ENCODE data around the gene SLC2A10. TPM values are rescaled to one million over a fixed set of nuclear protein-coding genes. Genes with fewer than 3 reads are reported as not detected.

The SLC2A10 gene
- total RNA-seq, 1 experiment from 2014 or later: 1.6 TPM

DNA sequence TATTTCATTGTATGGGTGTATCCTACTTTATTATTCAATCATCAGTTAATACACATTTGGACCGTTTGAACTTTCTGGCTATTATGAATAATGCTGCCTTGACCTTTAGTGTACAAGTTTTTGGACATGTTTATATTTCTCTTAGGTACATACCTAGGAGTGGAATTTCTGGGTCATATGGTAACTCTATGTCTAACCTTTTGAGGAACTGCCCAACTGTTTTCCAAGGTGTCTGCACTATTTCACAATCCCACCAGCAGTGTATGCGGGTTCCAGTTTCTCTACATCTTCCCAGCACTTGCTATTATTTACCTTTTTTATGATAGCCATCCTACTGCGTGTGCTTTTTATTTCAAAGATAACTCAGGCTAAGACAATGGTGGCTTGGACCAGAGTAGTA, 43.8 kb upstream of the SLC2A10 start:
- in situ Hi-C loops (cut with HindIII; ENCODE audit: low pct_unique_long_range_greater_than_20kb, low sequenced_read_pairs): no loop called here
- POLR2A ChIA-PET: no interaction called here
- Histone ChIP-seq H3K4me3 (ENCODE audit: low read depth in 2 of 2, low read length in 2 of 2) (no peak overlapping the region), H3K27me3 (ENCODE audit: control insufficient read depth, insufficient read depth, low read length) (0 out of 2 replicates have a peak, but pooled peaks cover 2% of the 10 kb centered on the region), H3K36me3 (ENCODE audit: control insufficient read depth, insufficient read depth, low read length) (no peaks in the 10 kb centered on the region), H3K9me3 (ENCODE audit: control insufficient read depth, insufficient read depth, low read depth, low read length) (peaks cover 1% of the 10 kb centered on the region; the same call in 1 of the 2 replicates), H3K27ac (ENCODE audit: low read length) (no peak overlapping the region), H3K4me1 (ENCODE audit: control insufficient read depth, insufficient read depth, low read length) (no peaks in the 10 kb centered on the region)
- ATAC-seq (no peak), DNase-seq (ENCODE audit: low read depth, low spot score) (no peak)
- CTCF ChIA-PET: no interaction called here
- intact Hi-C loops (cut with micrococcal nuclease; ENCODE audit: unreplicated experiment): no loop called here
- no peak for TF ChIP-seq TCF7L2 (IDR thresholded peaks at IDR 0.05; ENCODE audit: low read depth, low read length)
- no peak for TF ChIP-seq CTCF (IDR thresholded peaks at IDR 0.05)
- TF ChIP-seq POLR2AphosphoS5 (IDR thresholded peaks at IDR 0.05; ENCODE audit: low read depth, low read length): no peak
- TF ChIP-seq, protein P1, sequence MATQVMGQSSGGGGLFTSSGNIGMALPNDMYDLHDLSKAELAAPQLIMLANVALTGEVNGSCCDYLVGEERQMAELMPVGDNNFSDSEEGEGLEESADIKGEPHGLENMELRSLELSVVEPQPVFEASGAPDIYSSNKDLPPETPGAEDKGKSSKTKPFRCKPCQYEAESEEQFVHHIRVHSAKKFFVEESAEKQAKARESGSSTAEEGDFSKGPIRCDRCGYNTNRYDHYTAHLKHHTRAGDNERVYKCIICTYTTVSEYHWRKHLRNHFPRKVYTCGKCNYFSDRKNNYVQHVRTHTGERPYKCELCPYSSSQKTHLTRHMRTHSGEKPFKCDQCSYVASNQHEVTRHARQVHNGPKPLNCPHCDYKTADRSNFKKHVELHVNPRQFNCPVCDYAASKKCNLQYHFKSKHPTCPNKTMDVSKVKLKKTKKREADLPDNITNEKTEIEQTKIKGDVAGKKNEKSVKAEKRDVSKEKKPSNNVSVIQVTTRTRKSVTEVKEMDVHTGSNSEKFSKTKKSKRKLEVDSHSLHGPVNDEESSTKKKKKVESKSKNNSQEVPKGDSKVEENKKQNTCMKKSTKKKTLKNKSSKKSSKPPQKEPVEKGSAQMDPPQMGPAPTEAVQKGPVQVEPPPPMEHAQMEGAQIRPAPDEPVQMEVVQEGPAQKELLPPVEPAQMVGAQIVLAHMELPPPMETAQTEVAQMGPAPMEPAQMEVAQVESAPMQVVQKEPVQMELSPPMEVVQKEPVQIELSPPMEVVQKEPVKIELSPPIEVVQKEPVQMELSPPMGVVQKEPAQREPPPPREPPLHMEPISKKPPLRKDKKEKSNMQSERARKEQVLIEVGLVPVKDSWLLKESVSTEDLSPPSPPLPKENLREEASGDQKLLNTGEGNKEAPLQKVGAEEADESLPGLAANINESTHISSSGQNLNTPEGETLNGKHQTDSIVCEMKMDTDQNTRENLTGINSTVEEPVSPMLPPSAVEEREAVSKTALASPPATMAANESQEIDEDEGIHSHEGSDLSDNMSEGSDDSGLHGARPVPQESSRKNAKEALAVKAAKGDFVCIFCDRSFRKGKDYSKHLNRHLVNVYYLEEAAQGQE (IDR thresholded peaks at IDR 0.05; ENCODE audit: insufficient read depth in 1 of 2, low read depth in 2 of 2, low read length in 1 of 2): no peak
- TF ChIP-seq SIN3A (IDR thresholded peaks at IDR 0.05; ENCODE audit: borderline replicate concordance, insufficient read depth, low read depth, low read length): no peak
- no TSS peak for BruUV-seq (replicated peaks)

DNA sequence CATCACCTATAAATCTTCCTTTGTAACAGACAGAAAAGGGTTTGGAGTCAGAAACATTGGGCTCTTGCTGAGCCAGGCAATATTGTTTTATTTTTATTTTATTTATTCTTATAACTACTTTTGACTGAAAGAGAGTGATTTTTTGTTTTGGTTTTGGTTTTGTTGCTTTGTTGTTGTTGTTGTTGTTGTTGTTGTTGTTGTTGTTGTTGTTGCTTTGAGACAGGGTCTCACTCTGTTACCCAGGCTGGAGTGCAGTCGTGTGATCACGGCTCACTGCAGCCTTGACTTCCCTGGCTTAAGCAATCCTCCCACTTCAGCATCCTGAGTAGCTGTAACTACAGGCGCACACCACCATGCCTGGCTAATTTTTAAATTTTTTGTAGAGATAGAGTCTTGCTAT, 43.1 kb upstream of the SLC2A10 start:
- intact Hi-C loops (cut with micrococcal nuclease; ENCODE audit: unreplicated experiment): no loop called here
- CTCF ChIA-PET: no interaction called here
- Histone ChIP-seq H3K36me3 (ENCODE audit: control insufficient read depth, insufficient read depth, low read length) (no peaks in the 10 kb centered on the region), H3K4me1 (ENCODE audit: control insufficient read depth, insufficient read depth, low read length) (no peaks in the 10 kb centered on the region), H3K27me3 (ENCODE audit: control insufficient read depth, insufficient read depth, low read length) (no peaks in the 10 kb centered on the region), H3K4me3 (ENCODE audit: low read depth in 2 of 2, low read length in 2 of 2) (no peak overlapping the region), H3K27ac (ENCODE audit: low read length) (no peak overlapping the region), H3K9me3 (ENCODE audit: control insufficient read depth, insufficient read depth, low read depth, low read length) (peaks cover 3% of the 10 kb centered on the region; the same call in 1 of the 2 replicates)
- BruUV-seq (replicated peaks): no TSS peak
- in situ Hi-C loops (cut with HindIII; ENCODE audit: low pct_unique_long_range_greater_than_20kb, low sequenced_read_pairs): no loop called here
- TF ChIP-seq SIN3A (IDR thresholded peaks at IDR 0.05; ENCODE audit: borderline replicate concordance, insufficient read depth, low read depth, low read length) (no peak), TCF7L2 (IDR thresholded peaks at IDR 0.05; ENCODE audit: low read depth, low read length) (no peak), CTCF (IDR thresholded peaks at IDR 0.05) (no peak), POLR2AphosphoS5 (IDR thresholded peaks at IDR 0.05; ENCODE audit: low read depth, low read length) (no peak)
- TF ChIP-seq, protein P1 (IDR thresholded peaks at IDR 0.05; ENCODE audit: insufficient read depth in 1 of 2, low read depth in 2 of 2, low read length in 1 of 2): no peak
- POLR2A ChIA-PET: no interaction called here
- no peak for ATAC-seq
- DNase-seq (ENCODE audit: low read depth, low spot score): no peak

Measured in Panc1 (cell line).